HG02588 (cell line): Measurements from ENCODE around the gene NUP50.

Source experiments
- ATAC-seq: cut with Tn5 transposase; IDR thresholded peaks from one replicate; pipeline ENCODE4 v1.9.1; 2021; ENCODE audit warnings: mild to moderate bottlenecking, moderate library complexity; ENCODE audit not compliant: unreplicated experiment

NUP50 gene

GRCh38 chr22:45227645-45228400 is 64.1 kb downstream of the NUP50 start:
- no peak for ATAC-seq

GRCh38 chr22:45228401-45228754 is 64.7 kb downstream of the NUP50 start:
- ATAC-seq: no peak

- ATAC-seq: no peak
Observed at GRCh38 chr22:45229181-45229580, 65.5 kb downstream of the NUP50 start.

GRCh38 chr22:45230026-45230721 is 66.4 kb downstream of the NUP50 start:
- no peak for ATAC-seq

GRCh38 chr22:45231293-45231692 is 67.6 kb downstream of the NUP50 start:
- ATAC-seq: no peak

- ATAC-seq: no peak
Observed at GRCh38 chr22:45233386-45233785, 69.7 kb downstream of the NUP50 start.

GRCh38 chr22:45233827-45234226 is 70.1 kb downstream of the NUP50 start:
- no peak for ATAC-seq

- peak; percentile 69 for ATAC-seq
Observed at GRCh38 chr22:45235101-45235777, 71.5 kb downstream of the NUP50 start.

- ATAC-seq: no peak
Observed at GRCh38 chr22:45235851-45236342, 72.2 kb downstream of the NUP50 start.

- ATAC-seq: no peak
Observed at GRCh38 chr22:45237065-45237990, 73.6 kb downstream of the NUP50 start.
